Gastrocnemius medialis (tissue), 4 donors: ENCODE measurements around the gene ANKRD24.

Experiments
- POLR2A ChIP-seq, 2 donors: fragments of 450-650 bp; IDR thresholded peaks; one replicate each; pipeline ENCODE4 v1.6.1; 2017; ENCODE audit warnings: antibody characterized with exemption in 2 of 2, mild to moderate bottlenecking in 2 of 2, moderate library complexity in 2 of 2
- TF ChIP-seq, protein P1 (sequence below), 5 experiments: fragments of 450-650 bp in 3 of 5; fragments of 200-600 bp in 2 of 5; sonication (generic) in 2 of 5; IDR thresholded peaks in 4 of 5; conservative IDR thresholded peaks in 1 of 5; 1 replicate in 4 of 5; 2 replicates in 1 of 5; pipeline ENCODE4 v1.5.1; 2016 to 2019; ENCODE audit warnings: antibody characterized with exemption in 5 of 5, mild to moderate bottlenecking in 3 of 5, moderate library complexity in 3 of 5

- TF ChIP-seq, protein P1, sequence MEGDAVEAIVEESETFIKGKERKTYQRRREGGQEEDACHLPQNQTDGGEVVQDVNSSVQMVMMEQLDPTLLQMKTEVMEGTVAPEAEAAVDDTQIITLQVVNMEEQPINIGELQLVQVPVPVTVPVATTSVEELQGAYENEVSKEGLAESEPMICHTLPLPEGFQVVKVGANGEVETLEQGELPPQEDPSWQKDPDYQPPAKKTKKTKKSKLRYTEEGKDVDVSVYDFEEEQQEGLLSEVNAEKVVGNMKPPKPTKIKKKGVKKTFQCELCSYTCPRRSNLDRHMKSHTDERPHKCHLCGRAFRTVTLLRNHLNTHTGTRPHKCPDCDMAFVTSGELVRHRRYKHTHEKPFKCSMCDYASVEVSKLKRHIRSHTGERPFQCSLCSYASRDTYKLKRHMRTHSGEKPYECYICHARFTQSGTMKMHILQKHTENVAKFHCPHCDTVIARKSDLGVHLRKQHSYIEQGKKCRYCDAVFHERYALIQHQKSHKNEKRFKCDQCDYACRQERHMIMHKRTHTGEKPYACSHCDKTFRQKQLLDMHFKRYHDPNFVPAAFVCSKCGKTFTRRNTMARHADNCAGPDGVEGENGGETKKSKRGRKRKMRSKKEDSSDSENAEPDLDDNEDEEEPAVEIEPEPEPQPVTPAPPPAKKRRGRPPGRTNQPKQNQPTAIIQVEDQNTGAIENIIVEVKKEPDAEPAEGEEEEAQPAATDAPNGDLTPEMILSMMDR (IDR thresholded peaks at IDR 0.05 in 4 of 5, conservative IDR thresholded peaks at IDR 0.05 in 1 of 5): peak in 1 of 5 experiments; percentile 5
- TF ChIP-seq POLR2A (IDR thresholded peaks at IDR 0.05): peak; percentile 82 to 83
These were observed at the start of gene ANKRD24, which contains the start of gene SIRT6 for GRCh38 chr19:4182084-4182810.
